GM23338 (cell line): ENCODE measurements around the gene SORCS2. TPM values are rescaled to one million over a fixed set of nuclear protein-coding genes. Genes with fewer than 3 reads are reported as not detected.

ENCODE experiments used
- ATAC-seq: fragments of 200-7000 bp; cut with Tn5 transposase; 3 replicates; pipeline ENCODE4 v1.9.1; 2020
- DNase-seq: peaks from one replicate; pipeline ENCODE4 v3.0.0-alpha.2; 2015; ENCODE audit warnings: low spot score
- H2AFZ ChIP-seq: fragments of 200-600 bp; sonication (generic); 2 replicates; pipeline ENCODE4 v1.8.0; 2016; ENCODE audit warnings: antibody characterized with exemption, mild to moderate bottlenecking, moderate library complexity
- H3F3A ChIP-seq: fragments of 200-600 bp; sonication (generic); replicated peaks from 2 replicates; pipeline ENCODE4 v1.8.0; 2017; ENCODE audit warnings: antibody characterized with exemption, mixed run types, low read depth
- H3K27ac ChIP-seq: fragments of 200-600 bp; sonication (generic); 2 replicates; pipeline ENCODE4 v1.6.1; 2016; ENCODE audit warnings: low read depth
- H3K27me3 ChIP-seq: fragments of 200-600 bp; sonication (generic); 2 replicates; pipeline ENCODE4 v1.8.0; 2016; ENCODE audit warnings: mild to moderate bottlenecking, mixed run types, moderate library complexity; ENCODE audit not compliant: insufficient read depth
- H3K36me3 ChIP-seq: fragments of 200-600 bp; sonication (generic); 2 replicates; pipeline ENCODE4 v1.8.0; 2016; ENCODE audit warnings: mild to moderate bottlenecking; ENCODE audit not compliant: insufficient read depth
- H3K4me1 ChIP-seq: fragments of 200-600 bp; sonication (generic); 2 replicates; pipeline ENCODE4 v1.8.0; 2016; ENCODE audit warnings: mild to moderate bottlenecking, moderate library complexity; ENCODE audit not compliant: insufficient read depth
- H3K4me2 ChIP-seq: fragments of 200-600 bp; sonication (generic); 2 replicates; pipeline ENCODE4 v1.7.1; 2017; ENCODE audit warnings: mixed run types
- H3K4me3 ChIP-seq: fragments of 200-600 bp; sonication (generic); 2 replicates; pipeline ENCODE4 v1.6.1; 2016; ENCODE audit warnings: mixed run types
- H3K79me2 ChIP-seq: fragments of 200-600 bp; sonication (generic); replicated peaks from 2 replicates; pipeline ENCODE4 v1.8.0; 2017; ENCODE audit warnings: mild to moderate bottlenecking; ENCODE audit not compliant: insufficient read depth
- H3K9me2 ChIP-seq: fragments of 200-600 bp; sonication (generic); 2 replicates; pipeline ENCODE4 v1.8.0; 2017; ENCODE audit not compliant: insufficient read depth
- H4K20me1 ChIP-seq: fragments of 200-600 bp; sonication (generic); replicated peaks from 2 replicates; pipeline ENCODE4 v1.8.0; 2017; ENCODE audit warnings: mild to moderate bottlenecking; ENCODE audit not compliant: insufficient read depth
- H3K27ac Mint-ChIP-seq: 2 replicates; pipeline ENCODE4 v1.8.0; 2020; ENCODE audit warnings: inconsistent platforms, mild to moderate bottlenecking, moderate library complexity, mixed read lengths
- H3K27me3 Mint-ChIP-seq: 3 replicates; pipeline ENCODE4 v1.8.0; 2022; ENCODE audit warnings: low read depth, mild to moderate bottlenecking, moderate library complexity, mixed read lengths, inconsistent platforms; ENCODE audit not compliant: insufficient read depth, poor library complexity
- H3K36me3 Mint-ChIP-seq: 3 replicates; pipeline ENCODE4 v1.8.0; 2021; ENCODE audit warnings: low read depth, mild to moderate bottlenecking, inconsistent platforms, moderate library complexity, mixed read lengths
- H3K4me1 Mint-ChIP-seq: 3 replicates; pipeline ENCODE4 v1.8.0; 2020; ENCODE audit warnings: mild to moderate bottlenecking, inconsistent platforms, mixed read lengths
- H3K4me3 Mint-ChIP-seq: 3 replicates; pipeline ENCODE4 v1.8.0; 2021; ENCODE audit warnings: moderate library complexity, mild to moderate bottlenecking, inconsistent platforms, mixed read lengths
- H3K9me3 Mint-ChIP-seq: 3 replicates; pipeline ENCODE4 v1.8.0; 2020; ENCODE audit warnings: moderate library complexity, mild to moderate bottlenecking, inconsistent platforms, mixed read lengths
- CREB1 ChIP-seq: fragments of 250-450 bp; sonication (Bioruptor Pico); IDR thresholded peaks from 2 replicates; pipeline ENCODE4 v1.5.0; 2020; ENCODE audit warnings: low read depth, mild to moderate bottlenecking, moderate library complexity
- EZH2 ChIP-seq: fragments of 200-600 bp; sonication (generic); IDR thresholded peaks from one replicate; pipeline ENCODE4 v1.8.0; 2017; ENCODE audit warnings: antibody characterized with exemption, mild to moderate bottlenecking, low read depth; ENCODE audit not compliant: unreplicated experiment
- EZH2phosphoT487 ChIP-seq: fragments of 200-600 bp; sonication (generic); IDR thresholded peaks from one replicate; pipeline ENCODE4 v1.8.1; 2018; ENCODE audit warnings: antibody characterized with exemption; ENCODE audit not compliant: unreplicated experiment
- JUNB ChIP-seq: IDR thresholded peaks from one replicate; pipeline ENCODE4 v1.6.1; 2016; ENCODE audit warnings: antibody characterized with exemption; ENCODE audit not compliant: unreplicated experiment
- NANOG ChIP-seq: IDR thresholded peaks from 2 replicates; pipeline ENCODE4 v1.6.1; 2016; ENCODE audit warnings: antibody characterized with exemption, borderline replicate concordance
- STAT1 ChIP-seq: IDR thresholded peaks from one replicate; pipeline ENCODE4 v1.6.1; 2016; ENCODE audit warnings: antibody characterized with exemption; ENCODE audit not compliant: unreplicated experiment
- ZNF114 ChIP-seq: fragments of 250-450 bp; sonication (Bioruptor Pico); IDR thresholded peaks from 2 replicates; pipeline ENCODE4 v1.5.0; 2020; ENCODE audit warnings: mild to moderate bottlenecking, moderate library complexity
- ZNF462 ChIP-seq: fragments of 250-450 bp; sonication (Bioruptor Pico); IDR thresholded peaks from 2 replicates; pipeline ENCODE4 v1.5.0; 2020; ENCODE audit warnings: mild to moderate bottlenecking, moderate library complexity
- polyA plus RNA-seq: library from polyadenylated mRNA; unstranded; fragments of >200 nt; fragmentation: Nextera tagmentation; extraction: Ambion mirVana; gene quantifications from 2 replicates; pipeline ENCODE4 v1.2.1, GENCODE V29; 2016
- total RNA-seq: library from RNA; depleted of rRNA; stranded (reverse); fragments of >200 nt; shearing (Covaris generic); gene quantifications from 2 replicates; pipeline ENCODE4 v1.2.3, GENCODE V29; 2014
- TF ChIP-seq, protein P1 (sequence below): IDR thresholded peaks from 2 replicates; pipeline ENCODE4 v1.6.1; 2016; ENCODE audit warnings: antibody characterized with exemption
- TF ChIP-seq, protein P2 (sequence below), 2 experiments: fragments of 200-600 bp in 1 of 2; sonication (generic) in 1 of 2; conservative IDR thresholded peaks; 2 replicates each; pipeline versions ENCODE4 v1.5.1 to v1.6.1; 2016 to 2017; ENCODE audit warnings: antibody characterized with exemption in 2 of 2, low read depth in 2 of 2, mild to moderate bottlenecking in 2 of 2, moderate library complexity in 1 of 2

Gene SORCS2
- total and polyA plus RNA-seq, 2 experiments from 2014 or later: 0.47 to 2.4 TPM

GRCh38 chr4:7689773-7690693, 497.7 kb downstream of the SORCS2 start:
- no peak overlapping the region for H3K27ac ChIP-seq
- H3K9me3 Mint-ChIP-seq: peaks cover 4% of the 10 kb centered on the region; the same call in 2 of the 3 replicates
- no peaks in the 10 kb centered on the region for H3K79me2 ChIP-seq
- no peaks in the 10 kb centered on the region for H3K36me3 Mint-ChIP-seq
- no peak for TF ChIP-seq ZNF462 (CRISPR knock-in tag)
- TF ChIP-seq, protein P1, sequence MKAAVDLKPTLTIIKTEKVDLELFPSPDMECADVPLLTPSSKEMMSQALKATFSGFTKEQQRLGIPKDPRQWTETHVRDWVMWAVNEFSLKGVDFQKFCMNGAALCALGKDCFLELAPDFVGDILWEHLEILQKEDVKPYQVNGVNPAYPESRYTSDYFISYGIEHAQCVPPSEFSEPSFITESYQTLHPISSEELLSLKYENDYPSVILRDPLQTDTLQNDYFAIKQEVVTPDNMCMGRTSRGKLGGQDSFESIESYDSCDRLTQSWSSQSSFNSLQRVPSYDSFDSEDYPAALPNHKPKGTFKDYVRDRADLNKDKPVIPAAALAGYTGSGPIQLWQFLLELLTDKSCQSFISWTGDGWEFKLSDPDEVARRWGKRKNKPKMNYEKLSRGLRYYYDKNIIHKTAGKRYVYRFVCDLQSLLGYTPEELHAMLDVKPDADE: no peak
- H3K9me2 ChIP-seq: no peaks in the 10 kb centered on the region
- H3K4me2 ChIP-seq: no peak overlapping the region
- no peaks in the 10 kb centered on the region for H4K20me1 ChIP-seq
- no peaks in the 10 kb centered on the region for H3K36me3 ChIP-seq
- H3F3A ChIP-seq: no peaks in the 10 kb centered on the region
- no peak overlapping the region for H3K27ac Mint-ChIP-seq
- no peak overlapping the region for H3K4me3 ChIP-seq
- H2AFZ ChIP-seq: no peak overlapping the region
- peaks cover 9% of the 10 kb centered on the region for H3K27me3 Mint-ChIP-seq
- no peaks in the 10 kb centered on the region; the same call in 2 of the 3 replicates for H3K4me1 Mint-ChIP-seq
- H3K4me3 Mint-ChIP-seq: no peak overlapping the region
- DNase-seq (no peak), ATAC-seq (no peak)
- no peaks in the 10 kb centered on the region for H3K27me3 ChIP-seq
- H3K4me1 ChIP-seq: no peaks in the 10 kb centered on the region

- no peak overlapping the region for H3K27ac Mint-ChIP-seq
- no peaks in the 10 kb centered on the region for H3K9me2 ChIP-seq
- H3K36me3 ChIP-seq: no peaks in the 10 kb centered on the region
- no peaks in the 10 kb centered on the region for H4K20me1 ChIP-seq
- no peaks in the 10 kb centered on the region for H3K79me2 ChIP-seq
- no peaks in the 10 kb centered on the region for H3K27me3 ChIP-seq
- no peaks in the 10 kb centered on the region for H3K36me3 Mint-ChIP-seq
- peaks cover 5% of the 10 kb centered on the region; the same call in 2 of the 3 replicates for H3K9me3 Mint-ChIP-seq
- ATAC-seq: no peak
- no peak overlapping the region for H3K27ac ChIP-seq
- H3K4me2 ChIP-seq: no peak overlapping the region
- no peak overlapping the region for H2AFZ ChIP-seq
- H3K27me3 Mint-ChIP-seq: peaks cover 7% of the 10 kb centered on the region
- no peaks in the 10 kb centered on the region for H3F3A ChIP-seq
- DNase-seq: no peak
- no peaks in the 10 kb centered on the region for H3K4me1 ChIP-seq
- no peak overlapping the region for H3K4me3 Mint-ChIP-seq
- no peaks in the 10 kb centered on the region; the same call in 2 of the 3 replicates for H3K4me1 Mint-ChIP-seq
- H3K4me3 ChIP-seq: no peak overlapping the region
- TF ChIP-seq NANOG (no peak), JUNB (no peak), STAT1 (no peak), EZH2 (no peak), EZH2phosphoT487 (no peak), CREB1 (CRISPR knock-in tag) (no peak), ZNF114 (CRISPR knock-in tag) (no peak)
- TF ChIP-seq, protein P1: no peak
- TF ChIP-seq, protein P2, sequence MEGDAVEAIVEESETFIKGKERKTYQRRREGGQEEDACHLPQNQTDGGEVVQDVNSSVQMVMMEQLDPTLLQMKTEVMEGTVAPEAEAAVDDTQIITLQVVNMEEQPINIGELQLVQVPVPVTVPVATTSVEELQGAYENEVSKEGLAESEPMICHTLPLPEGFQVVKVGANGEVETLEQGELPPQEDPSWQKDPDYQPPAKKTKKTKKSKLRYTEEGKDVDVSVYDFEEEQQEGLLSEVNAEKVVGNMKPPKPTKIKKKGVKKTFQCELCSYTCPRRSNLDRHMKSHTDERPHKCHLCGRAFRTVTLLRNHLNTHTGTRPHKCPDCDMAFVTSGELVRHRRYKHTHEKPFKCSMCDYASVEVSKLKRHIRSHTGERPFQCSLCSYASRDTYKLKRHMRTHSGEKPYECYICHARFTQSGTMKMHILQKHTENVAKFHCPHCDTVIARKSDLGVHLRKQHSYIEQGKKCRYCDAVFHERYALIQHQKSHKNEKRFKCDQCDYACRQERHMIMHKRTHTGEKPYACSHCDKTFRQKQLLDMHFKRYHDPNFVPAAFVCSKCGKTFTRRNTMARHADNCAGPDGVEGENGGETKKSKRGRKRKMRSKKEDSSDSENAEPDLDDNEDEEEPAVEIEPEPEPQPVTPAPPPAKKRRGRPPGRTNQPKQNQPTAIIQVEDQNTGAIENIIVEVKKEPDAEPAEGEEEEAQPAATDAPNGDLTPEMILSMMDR (conservative IDR thresholded peaks at IDR 0.05; ENCODE audit: low read depth in 2 of 2): no peak
Measured at GRCh38 chr4:7691061-7691460, 498.7 kb downstream of the SORCS2 start.
